WTC11 (cell line): ENCODE data around the gene ITGB1BP2.
"Not testable (repeated sequence)": the region's sequence is repeated elsewhere in the genome, so short reads cannot be mapped to it uniquely, and the experiment has no call there.

Experiments
- ATF2 ChIP-seq: sonication (generic); formaldehyde crosslinking; IDR thresholded peaks from 2 replicates; pipeline ENCODE4 v1.8.1; 2022; ENCODE audit warnings: low read depth, missing genetic modification reagents, borderline replicate concordance
- ATF6 ChIP-seq: sonication (generic); formaldehyde crosslinking; IDR thresholded peaks from 2 replicates; pipeline ENCODE4 v1.8.1; 2023; ENCODE audit warnings: mild to moderate bottlenecking, missing genetic modification reagents
- CTCF ChIP-seq: fragments of 200-600 bp; IDR thresholded peaks from 2 replicates; pipeline ENCODE4 v1.8.0; 2022; ENCODE audit warnings: antibody characterized with exemption
- E2F4 ChIP-seq: sonication (generic); formaldehyde crosslinking; IDR thresholded peaks from 2 replicates; pipeline ENCODE4 v1.8.1; 2022; ENCODE audit warnings: low read depth, mild to moderate bottlenecking, moderate library complexity, missing genetic modification reagents, borderline replicate concordance
- ESRRA ChIP-seq: sonication (generic); formaldehyde crosslinking; IDR thresholded peaks from 2 replicates; pipeline ENCODE4 v1.8.1; 2022; ENCODE audit warnings: mild to moderate bottlenecking, missing genetic modification reagents, borderline replicate concordance
- GTF2I ChIP-seq: fragments of 250-450 bp; sonication (Bioruptor Pico); conservative IDR thresholded peaks from 2 replicates; pipeline ENCODE4 v1.4.0; 2021; ENCODE audit warnings: mild to moderate bottlenecking
- MAX ChIP-seq: sonication (generic); formaldehyde crosslinking; IDR thresholded peaks from 2 replicates; pipeline ENCODE4 v1.8.0; 2022; ENCODE audit warnings: mild to moderate bottlenecking, missing genetic modification reagents
- NFE2L1 ChIP-seq: sonication (generic); formaldehyde crosslinking; IDR thresholded peaks from 2 replicates; pipeline ENCODE4 v1.8.1; 2023; ENCODE audit warnings: missing genetic modification reagents
- PRDM15 ChIP-seq: sonication (generic); formaldehyde crosslinking; IDR thresholded peaks from 2 replicates; pipeline ENCODE4 v1.8.0; 2022; ENCODE audit warnings: missing genetic modification reagents
- RELA ChIP-seq: sonication (generic); formaldehyde crosslinking; IDR thresholded peaks from 2 replicates; pipeline ENCODE4 v1.8.1; 2022; ENCODE audit warnings: missing genetic modification reagents, mild to moderate bottlenecking, borderline replicate concordance
- ZNF263 ChIP-seq: sonication (generic); formaldehyde crosslinking; IDR thresholded peaks from 2 replicates; pipeline ENCODE4 v1.8.1; 2022; ENCODE audit warnings: low read depth, mild to moderate bottlenecking, moderate library complexity, missing genetic modification reagents
- ZNF317 ChIP-seq: sonication (generic); formaldehyde crosslinking; IDR thresholded peaks from 2 replicates; pipeline ENCODE4 v1.8.1; 2023; ENCODE audit warnings: low read depth, mild to moderate bottlenecking, moderate library complexity, missing genetic modification reagents, borderline replicate concordance
- ZNF416 ChIP-seq: fragments of 250-450 bp; sonication (Bioruptor Pico); IDR thresholded peaks from 2 replicates; pipeline ENCODE4 v1.9.0; 2021; ENCODE audit warnings: mild to moderate bottlenecking, inconsistent platforms
- ZSCAN18 ChIP-seq: fragments of 250-450 bp; sonication (Bioruptor Pico); IDR thresholded peaks from 2 replicates; pipeline ENCODE4 v2.1.2; 2022; ENCODE audit warnings: mild to moderate bottlenecking, moderate library complexity

- TF ChIP-seq CTCF; ZNF263 (CRISPR knock-in tag); ESRRA (CRISPR knock-in tag); NFE2L1 (CRISPR knock-in tag); ZNF416 (CRISPR knock-in tag); ZNF317; ATF6 (CRISPR knock-in tag); E2F4; ATF2 (CRISPR knock-in tag); RELA; ZSCAN18; PRDM15 (CRISPR knock-in tag); GTF2I (CRISPR knock-in tag); MAX (CRISPR knock-in tag): not testable (repeated sequence)
Observed at GRCh38 chrX:71316959-71317358, 15.4 kb downstream of the ITGB1BP2 start.
